Left lung (tissue), 10 donors: ENCODE measurements around the gene TSHZ3. TPM values are rescaled to one million over a fixed set of nuclear protein-coding genes. Genes with fewer than 3 reads are reported as not detected.

ENCODE experiments used
- ATAC-seq: fragments of 200-7000 bp; cut with Tn5 transposase; one replicate; pipeline ENCODE4 v1.9.1; 2020; ENCODE audit warnings: moderate library complexity
- DNase-seq, 4 donors: peaks; one replicate each; pipeline ENCODE4 v3.0.0-alpha.2; 2013 to 2020
- H3K27ac ChIP-seq, 2 donors: fragments of 200-600 bp; sonication (generic) in 1 of 2; one replicate each; pipeline versions ENCODE4 v1.5.0 to v1.8.0; 2020 to 2021
- H3K27me3 ChIP-seq, 2 donors: fragments of 200-600 bp; sonication (generic) in 1 of 2; one replicate each; pipeline versions ENCODE4 v1.5.0 to v1.8.0; 2020 to 2021
- H3K36me3 ChIP-seq, 2 donors: fragments of 200-600 bp; sonication (generic) in 1 of 2; one replicate each; pipeline versions ENCODE4 v1.5.0 to v1.8.0; 2020 to 2021
- H3K4me1 ChIP-seq, 2 donors: fragments of 200-600 bp; one replicate each; pipeline ENCODE4 v1.8.0; 2021
- H3K4me3 ChIP-seq, 2 donors: fragments of 200-600 bp; sonication (generic) in 1 of 2; one replicate each; pipeline versions ENCODE4 v1.5.0 to v1.8.0; 2020 to 2021; ENCODE audit warnings: mild to moderate bottlenecking in 1 of 2
- H3K9me3 ChIP-seq, 2 donors: fragments of 200-600 bp; sonication (generic) in 1 of 2; one replicate each; pipeline versions ENCODE4 v1.5.0 to v1.8.0; 2020 to 2021
- intact Hi-C, 2 donors: fragments of 100-400 bp; cut with DNase I; formaldehyde crosslinking; loops; one replicate each; pipeline versions ENCODE4 v1.11.2 to v1.14.2; 2022
- polyA plus RNA-seq, 6 donors: library from polyadenylated mRNA; unstranded; fragments of 120-200 nt; gene quantifications; one replicate each; pipeline ENCODE4 v1.2.1, GENCODE V29; 2013; ENCODE audit not compliant: insufficient read length in 6 of 6
- total RNA-seq, 2 donors: library from RNA; stranded (reverse); fragmentation: NEBNext Ultra II Directional; extraction: Animal tissue kit (Norgen Biotek cat#: 25700); gene quantifications; one replicate each; pipeline ENCODE4 v1.2.1, GENCODE V29; 2021
- TF ChIP-seq, protein P1 (sequence below), 2 donors: fragments of 200-600 bp; sonication (generic) in 1 of 2; IDR thresholded peaks; one replicate each; pipeline versions ENCODE4 v1.5.0 to v1.8.0; 2021; ENCODE audit warnings: antibody characterized with exemption in 2 of 2
- donor health status: DM: no; HTN: yes; CAD: no.
- donor health status: DM: no; HTN: no; CAD: no.

The TSHZ3 gene
- total and polyA plus RNA-seq, 8 donors, result 6.7 to 42.9 (median 35.2) TPM

DNA sequence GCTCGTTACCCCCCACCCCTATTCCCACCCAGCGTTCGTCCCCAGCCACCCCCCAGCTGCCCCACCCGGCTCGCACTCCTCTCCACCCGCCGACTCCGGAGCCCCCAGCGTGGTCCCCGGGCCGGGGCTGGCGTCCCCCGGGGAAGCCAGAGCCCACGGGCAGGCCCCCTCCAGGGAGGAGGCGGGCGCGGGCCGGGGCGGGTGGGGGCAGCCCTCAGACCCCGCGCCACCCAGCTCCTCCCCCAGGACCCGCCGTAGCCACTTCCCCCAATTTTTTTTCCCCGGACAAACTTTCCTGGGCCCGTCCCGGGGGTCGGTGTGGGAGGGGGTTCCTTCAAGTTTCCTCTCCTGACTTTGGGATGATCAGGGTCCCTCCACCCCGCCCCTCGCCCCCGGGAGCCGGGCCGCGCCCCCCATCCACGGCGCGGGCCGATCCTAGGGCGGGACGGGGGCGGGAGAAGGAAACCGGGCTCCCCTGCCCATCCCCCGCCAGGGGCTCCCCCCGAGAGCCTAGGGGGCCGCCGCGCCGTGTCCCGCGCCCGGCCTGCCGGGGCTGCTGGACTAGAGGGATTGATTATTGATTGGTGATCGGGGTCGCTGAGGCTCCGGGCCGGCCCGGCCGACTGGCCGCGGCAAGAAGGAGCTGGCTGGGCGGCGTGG, 927 bp upstream of the TSHZ3 start:
- peak in 3 of 4 donors; percentile 42 to 75 (median 65) for DNase-seq
- TF ChIP-seq, protein P1, sequence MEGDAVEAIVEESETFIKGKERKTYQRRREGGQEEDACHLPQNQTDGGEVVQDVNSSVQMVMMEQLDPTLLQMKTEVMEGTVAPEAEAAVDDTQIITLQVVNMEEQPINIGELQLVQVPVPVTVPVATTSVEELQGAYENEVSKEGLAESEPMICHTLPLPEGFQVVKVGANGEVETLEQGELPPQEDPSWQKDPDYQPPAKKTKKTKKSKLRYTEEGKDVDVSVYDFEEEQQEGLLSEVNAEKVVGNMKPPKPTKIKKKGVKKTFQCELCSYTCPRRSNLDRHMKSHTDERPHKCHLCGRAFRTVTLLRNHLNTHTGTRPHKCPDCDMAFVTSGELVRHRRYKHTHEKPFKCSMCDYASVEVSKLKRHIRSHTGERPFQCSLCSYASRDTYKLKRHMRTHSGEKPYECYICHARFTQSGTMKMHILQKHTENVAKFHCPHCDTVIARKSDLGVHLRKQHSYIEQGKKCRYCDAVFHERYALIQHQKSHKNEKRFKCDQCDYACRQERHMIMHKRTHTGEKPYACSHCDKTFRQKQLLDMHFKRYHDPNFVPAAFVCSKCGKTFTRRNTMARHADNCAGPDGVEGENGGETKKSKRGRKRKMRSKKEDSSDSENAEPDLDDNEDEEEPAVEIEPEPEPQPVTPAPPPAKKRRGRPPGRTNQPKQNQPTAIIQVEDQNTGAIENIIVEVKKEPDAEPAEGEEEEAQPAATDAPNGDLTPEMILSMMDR (IDR thresholded peaks at IDR 0.05), result no peak
- Histone ChIP-seq H3K9me3 (no peaks in the 10 kb centered on the region), H3K27ac (peak overlapping the region; percentile 77 to 88), H3K4me3 (peak overlapping the region; percentile 63 to 69), H3K4me1 (peaks cover 5 to 38% of the 10 kb centered on the region in 2 donors), H3K36me3 (no peaks in the 10 kb centered on the region), H3K27me3 (peaks cover 34 to 96% of the 10 kb centered on the region in 2 donors)
- intact Hi-C loops, result no loop called here
- ATAC-seq, result peak; percentile 14

DNA sequence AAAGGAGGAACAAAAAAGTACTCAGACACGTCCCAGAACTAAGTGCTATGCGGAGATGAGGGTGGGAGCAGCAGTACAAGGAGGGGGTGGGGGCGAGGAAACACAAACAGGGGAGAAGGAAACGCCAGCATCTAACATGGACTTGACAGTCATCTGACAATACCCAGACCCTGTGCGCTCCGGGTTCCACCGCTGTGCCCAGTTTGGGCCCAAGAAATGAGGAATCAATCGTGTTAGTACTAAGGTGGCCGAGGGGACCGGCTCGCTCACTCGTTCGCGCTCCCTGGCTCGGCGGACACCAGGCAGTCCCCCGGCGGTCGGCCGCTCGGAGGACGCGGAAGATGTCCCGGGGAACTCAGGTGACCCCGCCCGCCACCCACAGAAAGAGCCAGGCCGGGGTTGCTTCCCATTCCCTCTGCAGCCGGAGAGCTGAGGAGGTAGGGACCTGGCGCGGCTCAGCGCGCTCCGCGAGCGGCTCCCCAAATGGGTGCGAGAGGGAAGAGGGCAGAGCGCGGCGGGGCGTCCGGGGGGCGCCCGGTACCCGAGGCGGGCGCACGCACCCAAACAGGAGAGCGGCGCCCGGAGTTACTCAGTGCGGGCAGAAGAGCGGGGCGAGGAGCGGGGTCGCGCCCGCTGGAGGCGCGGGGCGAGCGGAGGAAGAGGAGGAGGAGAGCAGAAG, 616 bp downstream of the TSHZ3 start:
- no peaks in the 10 kb centered on the region for H3K36me3 ChIP-seq
- H3K9me3 ChIP-seq, result no peaks in the 10 kb centered on the region
- peak overlapping the region; percentile 63 to 69 for H3K4me3 ChIP-seq
- TF ChIP-seq, protein P1 (IDR thresholded peaks at IDR 0.05), result no peak
- peak; percentile 4 for ATAC-seq
- peaks cover 20 to 88% of the 10 kb centered on the region in 2 donors for H3K27me3 ChIP-seq
- H3K4me1 ChIP-seq, result peaks cover 5 to 38% of the 10 kb centered on the region in 2 donors
- H3K27ac ChIP-seq, result peak overlapping the region; percentile 74 to 77
- DNase-seq, result peak in 2 of 4 donors; percentile 31 to 34
- intact Hi-C loops, result no loop called here

DNA sequence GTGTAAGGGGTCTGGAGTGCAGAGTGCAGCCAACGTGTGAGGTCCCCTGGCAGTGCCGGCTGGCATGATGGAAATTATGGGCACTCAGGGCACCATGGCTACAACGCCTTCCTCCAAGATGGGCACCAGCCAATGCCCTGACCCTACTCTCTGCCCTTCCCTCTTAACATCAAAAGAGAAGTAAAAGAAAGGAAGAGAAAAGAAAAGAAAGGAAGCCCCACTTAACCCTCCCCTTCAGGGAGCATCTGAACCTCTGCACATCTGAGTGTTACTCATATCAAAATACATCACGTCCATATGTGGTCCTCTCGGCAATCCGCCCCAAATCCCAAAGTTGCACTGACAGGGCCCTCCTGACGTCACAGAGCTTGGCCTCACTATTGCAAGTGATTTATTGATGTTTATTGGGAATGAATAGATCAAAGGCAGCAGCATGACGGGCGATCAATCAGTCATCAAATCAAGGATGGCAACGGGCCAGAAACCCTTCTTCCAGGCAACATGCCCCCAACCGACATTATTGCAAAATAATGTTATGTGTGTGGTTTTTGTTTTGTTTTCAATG, 1.3 kb downstream of the TSHZ3 start:
- DNase-seq (peak in 2 of 4 donors; percentile 36 to 46), ATAC-seq (no peak)
- no peaks in the 10 kb centered on the region for H3K9me3 ChIP-seq
- TF ChIP-seq, protein P1 (IDR thresholded peaks at IDR 0.05), result no peak
- peaks cover 5 to 38% of the 10 kb centered on the region in 2 donors for H3K4me1 ChIP-seq
- peak overlapping the region; percentile 63 to 69 for H3K4me3 ChIP-seq
- no peak overlapping the region for H3K27ac ChIP-seq
- no peaks in the 10 kb centered on the region for H3K36me3 ChIP-seq
- intact Hi-C loops, result no loop called here
- H3K27me3 ChIP-seq, result peaks cover 17 to 81% of the 10 kb centered on the region in 2 donors

DNA sequence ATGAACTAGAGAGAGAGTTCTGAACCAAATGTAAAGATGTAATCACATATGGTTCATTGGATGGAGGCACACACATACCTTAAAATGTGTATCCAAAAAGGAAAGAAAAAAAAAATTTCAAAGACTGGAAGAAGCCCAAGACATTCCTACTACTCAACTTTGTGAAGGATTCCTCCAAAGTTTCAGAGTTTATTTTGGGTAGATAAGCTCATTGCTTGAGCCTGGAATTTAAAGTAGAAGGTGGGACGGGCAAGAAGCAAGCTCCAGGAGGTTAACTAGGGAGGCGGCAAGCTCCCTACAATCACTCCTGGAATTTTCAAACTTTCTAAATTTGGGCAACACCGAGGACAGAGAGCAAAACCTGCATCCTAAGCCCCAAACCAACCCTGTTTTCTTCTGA, 1.9 kb downstream of the TSHZ3 start:
- intact Hi-C loops, result no loop called here
- Histone ChIP-seq H3K27ac (no peak overlapping the region), H3K4me1 (peaks cover 5 to 36% of the 10 kb centered on the region in 2 donors), H3K36me3 (no peaks in the 10 kb centered on the region), H3K27me3 (peaks cover 12 to 75% of the 10 kb centered on the region in 2 donors), H3K9me3 (no peaks in the 10 kb centered on the region), H3K4me3 (peak overlapping the region; percentile 63 to 69)
- TF ChIP-seq, protein P1 (IDR thresholded peaks at IDR 0.05), result no peak
- no peak for DNase-seq
- ATAC-seq, result no peak
